DOHH2 (cell line): ENCODE measurements around the gene KCNE1.

Source experiments
- EZH2phosphoT487 ChIP-seq: fragments of 200-600 bp; sonication (generic); IDR thresholded peaks from 2 replicates; pipeline ENCODE4 v1.6.1; 2017; ENCODE audit warnings: borderline replicate concordance, mild to moderate bottlenecking, antibody characterized with exemption, low read length, moderate library complexity, mixed read lengths
- TF ChIP-seq, protein P1 (sequence below): fragments of 200-600 bp; sonication (generic); IDR thresholded peaks from one replicate; pipeline ENCODE4 v1.5.1; 2014; ENCODE audit warnings: antibody characterized with exemption, mild to moderate bottlenecking, low read depth, low read length; ENCODE audit not compliant: poor library complexity, severe bottlenecking

DNA sequence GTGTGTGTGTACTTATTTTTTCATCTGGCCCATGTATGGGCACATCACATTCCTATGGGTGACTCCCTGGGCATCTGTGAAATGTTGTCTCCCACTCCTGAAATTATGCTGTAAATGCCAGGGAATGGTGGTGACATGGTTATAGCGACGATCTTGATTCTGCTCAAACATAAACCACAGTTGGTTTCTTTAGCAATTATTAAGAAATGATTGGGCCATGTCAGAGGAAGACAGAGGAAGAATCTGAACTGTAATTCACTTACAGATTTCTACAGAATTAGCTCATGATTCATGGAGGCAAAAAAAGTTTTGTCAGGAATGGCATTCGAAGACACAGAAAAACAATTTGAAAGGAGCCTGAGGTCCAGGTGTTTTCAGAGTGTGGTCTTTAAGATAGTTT, 25.8 kb upstream of the KCNE1 start:
- TF ChIP-seq, protein P1, sequence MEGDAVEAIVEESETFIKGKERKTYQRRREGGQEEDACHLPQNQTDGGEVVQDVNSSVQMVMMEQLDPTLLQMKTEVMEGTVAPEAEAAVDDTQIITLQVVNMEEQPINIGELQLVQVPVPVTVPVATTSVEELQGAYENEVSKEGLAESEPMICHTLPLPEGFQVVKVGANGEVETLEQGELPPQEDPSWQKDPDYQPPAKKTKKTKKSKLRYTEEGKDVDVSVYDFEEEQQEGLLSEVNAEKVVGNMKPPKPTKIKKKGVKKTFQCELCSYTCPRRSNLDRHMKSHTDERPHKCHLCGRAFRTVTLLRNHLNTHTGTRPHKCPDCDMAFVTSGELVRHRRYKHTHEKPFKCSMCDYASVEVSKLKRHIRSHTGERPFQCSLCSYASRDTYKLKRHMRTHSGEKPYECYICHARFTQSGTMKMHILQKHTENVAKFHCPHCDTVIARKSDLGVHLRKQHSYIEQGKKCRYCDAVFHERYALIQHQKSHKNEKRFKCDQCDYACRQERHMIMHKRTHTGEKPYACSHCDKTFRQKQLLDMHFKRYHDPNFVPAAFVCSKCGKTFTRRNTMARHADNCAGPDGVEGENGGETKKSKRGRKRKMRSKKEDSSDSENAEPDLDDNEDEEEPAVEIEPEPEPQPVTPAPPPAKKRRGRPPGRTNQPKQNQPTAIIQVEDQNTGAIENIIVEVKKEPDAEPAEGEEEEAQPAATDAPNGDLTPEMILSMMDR = no peak
- no peak for TF ChIP-seq EZH2phosphoT487
